Measurements from ENCODE around the gene PDE4C.

The PDE4C gene

DNA sequence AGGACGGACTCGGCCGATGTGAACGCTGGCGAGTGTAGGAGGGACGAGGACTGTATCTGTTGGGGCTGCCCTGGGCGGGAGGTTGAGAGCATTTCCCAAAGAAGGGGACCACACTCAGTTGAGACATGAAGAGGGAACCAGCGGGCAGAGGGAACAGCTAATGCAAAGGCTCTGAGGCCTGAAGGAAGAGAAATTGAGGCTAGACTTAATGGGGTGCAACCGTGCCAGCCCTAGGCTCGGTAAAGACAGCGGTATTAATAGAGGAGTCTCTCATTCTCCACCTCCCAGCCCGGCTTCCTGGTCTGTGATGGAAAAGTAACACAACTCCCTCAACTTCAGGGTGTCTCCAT lies 32.1 kb downstream of the PDE4C start:
- no peaks in the 10 kb centered on the region for H3K9me3 ChIP-seq (ENCODE audit: control insufficient read depth, low read length)
- H3K27ac ChIP-seq: no peak overlapping the region
- H3K9ac ChIP-seq: no peak overlapping the region
- peaks cover 5% of the 10 kb centered on the region for H3K4me1 ChIP-seq
- H3K36me3 ChIP-seq (ENCODE audit: control insufficient read depth, insufficient read depth, low read length): no peaks in the 10 kb centered on the region
- no peaks in the 10 kb centered on the region for H3K79me2 ChIP-seq
- TF ChIP-seq, protein P1, sequence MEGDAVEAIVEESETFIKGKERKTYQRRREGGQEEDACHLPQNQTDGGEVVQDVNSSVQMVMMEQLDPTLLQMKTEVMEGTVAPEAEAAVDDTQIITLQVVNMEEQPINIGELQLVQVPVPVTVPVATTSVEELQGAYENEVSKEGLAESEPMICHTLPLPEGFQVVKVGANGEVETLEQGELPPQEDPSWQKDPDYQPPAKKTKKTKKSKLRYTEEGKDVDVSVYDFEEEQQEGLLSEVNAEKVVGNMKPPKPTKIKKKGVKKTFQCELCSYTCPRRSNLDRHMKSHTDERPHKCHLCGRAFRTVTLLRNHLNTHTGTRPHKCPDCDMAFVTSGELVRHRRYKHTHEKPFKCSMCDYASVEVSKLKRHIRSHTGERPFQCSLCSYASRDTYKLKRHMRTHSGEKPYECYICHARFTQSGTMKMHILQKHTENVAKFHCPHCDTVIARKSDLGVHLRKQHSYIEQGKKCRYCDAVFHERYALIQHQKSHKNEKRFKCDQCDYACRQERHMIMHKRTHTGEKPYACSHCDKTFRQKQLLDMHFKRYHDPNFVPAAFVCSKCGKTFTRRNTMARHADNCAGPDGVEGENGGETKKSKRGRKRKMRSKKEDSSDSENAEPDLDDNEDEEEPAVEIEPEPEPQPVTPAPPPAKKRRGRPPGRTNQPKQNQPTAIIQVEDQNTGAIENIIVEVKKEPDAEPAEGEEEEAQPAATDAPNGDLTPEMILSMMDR (IDR thresholded peaks at IDR 0.05): no peak
- H3K4me3 ChIP-seq (ENCODE audit: low read depth, low read length): peak overlapping the region; percentile 81
- peak overlapping the region; percentile 90 for H3K4me2 ChIP-seq (ENCODE audit: low read length)
- H2AFZ ChIP-seq: no peak overlapping the region
- H3K27me3 ChIP-seq (ENCODE audit: control insufficient read depth, insufficient read depth, low read length): no peaks in the 10 kb centered on the region

DNA sequence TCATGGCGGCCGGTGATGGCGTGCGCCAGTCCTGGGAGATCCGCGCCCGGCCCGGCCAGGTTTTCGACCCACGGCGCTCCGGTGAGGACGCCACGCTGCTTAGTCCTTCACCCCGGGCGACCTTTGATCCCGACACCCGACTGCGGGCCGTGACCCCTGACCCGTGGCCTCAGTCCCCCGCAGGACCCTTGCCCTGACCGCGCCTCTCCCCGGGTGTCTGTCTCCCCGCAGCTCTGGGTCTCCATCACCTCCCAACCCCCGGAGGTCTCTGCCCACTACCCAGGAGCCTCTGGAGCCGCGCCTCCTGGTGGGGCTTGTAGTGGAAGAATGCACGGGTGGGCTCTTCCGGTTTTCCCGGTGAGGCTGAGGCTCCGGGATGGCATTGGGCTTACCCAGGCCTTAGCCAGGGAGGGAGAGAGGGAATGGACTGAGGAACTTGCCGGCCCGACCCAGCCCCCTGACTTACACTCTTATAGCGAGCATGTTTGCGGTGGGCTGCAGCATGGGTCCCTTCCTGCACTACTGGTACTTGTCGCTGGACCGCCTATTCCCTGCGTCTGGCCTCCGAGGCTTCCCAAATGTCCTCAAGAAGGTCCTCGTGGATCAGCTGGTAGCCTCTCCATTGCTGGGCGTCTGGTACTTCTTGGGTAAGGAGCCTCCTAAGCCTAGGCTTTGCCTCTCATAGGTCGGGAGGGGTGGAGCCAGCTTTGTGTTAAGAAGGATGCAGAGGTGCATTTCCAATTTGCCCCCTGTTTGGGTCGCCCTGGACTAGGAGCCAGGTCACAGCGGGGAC lies 32.7 kb downstream of the PDE4C start:
- no peaks in the 10 kb centered on the region for H3K27me3 ChIP-seq (ENCODE audit: control insufficient read depth, insufficient read depth, low read length)
- no peaks in the 10 kb centered on the region for H3K9me3 ChIP-seq (ENCODE audit: control insufficient read depth, low read length)
- peak overlapping the region; percentile 90 for H3K4me2 ChIP-seq (ENCODE audit: low read length)
- no peaks in the 10 kb centered on the region for H3K36me3 ChIP-seq (ENCODE audit: control insufficient read depth, insufficient read depth, low read length)
- H3K9ac ChIP-seq: peak overlapping the region; percentile 49
- H3K4me3 ChIP-seq (ENCODE audit: low read depth, low read length): peak overlapping the region; percentile 81
- peak overlapping the region; percentile 61 for H3K27ac ChIP-seq
- H3K79me2 ChIP-seq: no peaks in the 10 kb centered on the region
- H3K4me1 ChIP-seq: peaks cover 5% of the 10 kb centered on the region
- peak overlapping the region; percentile 91 for H2AFZ ChIP-seq
- TF ChIP-seq, protein P1 (IDR thresholded peaks at IDR 0.05): no peak

DNA sequence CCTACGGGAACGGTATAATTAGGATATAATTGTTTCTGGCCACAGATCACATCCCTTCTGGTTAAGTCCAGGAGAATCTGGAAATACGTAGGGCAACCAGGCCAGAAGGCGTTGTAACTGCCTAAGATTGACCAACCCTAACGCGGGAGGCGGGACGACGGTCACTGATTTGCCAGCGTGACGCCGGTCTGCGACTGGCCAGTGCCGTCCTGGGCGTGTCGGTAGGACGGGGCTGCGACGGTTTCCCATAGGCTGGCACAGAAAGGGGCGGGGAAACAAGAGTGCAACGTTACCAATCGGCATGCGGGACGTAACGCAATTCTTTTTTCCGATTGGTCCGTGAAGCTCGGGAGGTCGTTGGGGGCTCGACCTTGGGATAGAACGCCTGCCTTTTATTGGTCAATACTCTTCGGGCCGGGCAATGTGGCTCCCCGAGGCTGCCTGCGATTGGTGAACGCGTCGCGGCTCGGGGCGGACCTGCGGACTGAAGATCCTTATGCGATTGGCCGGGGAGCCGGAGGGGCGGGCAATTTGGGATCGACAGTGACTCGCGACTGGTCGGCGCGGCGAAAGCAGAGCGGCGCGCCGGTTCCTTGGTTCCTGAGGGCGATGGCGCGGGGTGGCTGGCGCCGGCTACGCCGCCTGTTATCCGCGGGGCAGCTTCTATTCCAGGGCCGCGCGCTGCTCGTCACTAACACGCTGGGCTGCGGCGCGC lies 33.4 kb downstream of the PDE4C start, which contains the start of gene MPV17L2:
MPV17L2 (plus strand) TSS at position 546 of the 715 bp plus-strand sequence; CDS start at position 610, 64 bp downstream.
- Histone ChIP-seq H2AFZ (peak within 1 kb of the TSS; percentile 91), H3K27me3 (ENCODE audit: control insufficient read depth, insufficient read depth, low read length) (no peaks in the 10 kb centered on the region), H3K27ac (peak within 1 kb of the TSS; percentile 99), H3K9ac (peak within 1 kb of the TSS; percentile 64), H3K4me1 (peaks cover 5% of the 10 kb centered on the region), H3K4me3 (ENCODE audit: low read depth, low read length) (peak within 1 kb of the TSS; percentile 81), H3K36me3 (ENCODE audit: control insufficient read depth, insufficient read depth, low read length) (no peaks in the 10 kb centered on the region), H3K9me3 (ENCODE audit: control insufficient read depth, low read length) (no peaks in the 10 kb centered on the region), H3K79me2 (no peaks in the 10 kb centered on the region), H3K4me2 (ENCODE audit: low read length) (peak within 1 kb of the TSS; percentile 90)
- TF ChIP-seq, protein P1 (IDR thresholded peaks at IDR 0.05): no peak

DNA sequence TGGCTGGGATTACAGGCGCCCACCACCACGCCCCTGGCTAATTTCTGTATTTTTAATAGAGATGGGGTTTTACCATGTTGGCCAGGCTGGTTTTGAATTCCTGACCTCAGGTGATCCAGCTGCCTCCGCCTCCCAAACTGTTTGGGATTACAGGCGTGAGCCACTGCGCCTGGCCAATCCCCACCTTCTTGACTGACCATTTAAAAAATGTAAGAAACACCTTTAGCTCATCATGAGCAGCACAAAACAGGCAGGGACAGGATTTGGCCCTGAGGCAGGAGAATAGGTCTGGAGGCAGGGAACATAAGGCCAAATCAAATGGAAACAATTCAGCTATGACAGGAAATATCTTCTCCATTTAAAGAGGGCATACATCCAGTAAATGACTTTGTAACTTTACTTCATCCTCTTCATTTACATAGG lies 34.6 kb downstream of the PDE4C start:
- TF ChIP-seq, protein P1 (IDR thresholded peaks at IDR 0.05): no peak

More for the DNA sequence above, 34.6 kb downstream of the PDE4C start:
- Histone ChIP-seq H3K36me3 (ENCODE audit: control insufficient read depth, insufficient read depth, low read length) (no peaks in the 10 kb centered on the region), H3K27ac (peak overlapping the region; percentile 99), H3K9me3 (ENCODE audit: control insufficient read depth, low read length) (no peaks in the 10 kb centered on the region), H3K4me2 (ENCODE audit: low read length) (peak overlapping the region; percentile 81), H3K4me1 (peaks cover 10% of the 10 kb centered on the region), H2AFZ (peak overlapping the region; percentile 91), H3K79me2 (no peaks in the 10 kb centered on the region), H3K9ac (no peak overlapping the region), H3K27me3 (ENCODE audit: control insufficient read depth, insufficient read depth, low read length) (no peaks in the 10 kb centered on the region), H3K4me3 (ENCODE audit: low read depth, low read length) (peak overlapping the region; percentile 81)

All from parathyroid adenoma (tissue), 2 donors.